NCI-H82 treated with DMSO at 0.1 percent for 48 hours (cell line): ENCODE measurements around the gene ALAS1.
"Not testable (repeated sequence)": the region's sequence is repeated elsewhere in the genome, so short reads cannot be mapped to it uniquely, and the experiment has no call there.

Source experiments
- DNase-seq: peaks from one replicate; lab custom pipeline; 2025; ENCODE audit not compliant: unreplicated experiment; lab: John Stamatoyannopoulos, UW

ALAS1 gene

DNA sequence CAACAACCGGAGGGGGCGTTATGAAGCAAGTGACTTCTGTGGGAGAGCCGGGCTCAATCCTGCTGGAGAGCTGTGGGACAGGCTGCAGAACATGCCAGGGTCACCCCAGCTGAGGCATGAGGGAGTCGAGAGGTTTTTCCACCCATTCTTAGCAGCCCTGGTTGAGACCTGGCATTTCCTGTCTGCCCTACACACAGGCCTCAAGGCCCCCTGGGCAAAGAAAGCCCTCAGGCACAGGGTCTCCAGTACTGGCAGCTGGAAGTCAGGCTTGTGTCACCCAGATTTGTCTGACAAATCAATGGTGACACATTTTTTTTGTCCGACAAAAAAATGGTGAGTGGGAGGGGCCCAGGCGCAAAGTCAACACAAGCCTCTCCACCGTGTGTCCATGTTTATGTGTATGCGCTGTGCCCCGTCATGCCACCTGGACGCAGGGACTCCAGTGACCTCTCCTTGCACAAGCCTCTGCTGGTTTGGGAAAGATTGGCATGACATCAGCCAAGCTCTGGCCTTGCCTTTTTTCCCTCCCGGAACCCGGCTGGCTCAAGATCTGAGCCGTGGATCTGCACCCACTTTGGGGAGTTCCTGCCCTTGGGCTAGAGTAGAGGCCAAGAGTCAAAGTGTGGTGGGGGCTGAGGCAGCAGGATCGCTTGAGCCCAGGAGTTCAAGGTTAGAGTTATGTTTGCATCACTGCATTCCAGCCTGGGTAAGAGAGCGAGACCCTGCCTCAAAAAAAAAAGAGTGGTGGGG is 20.8 kb upstream of the ALAS1 start:
- DNase-seq, result no peak

DNA sequence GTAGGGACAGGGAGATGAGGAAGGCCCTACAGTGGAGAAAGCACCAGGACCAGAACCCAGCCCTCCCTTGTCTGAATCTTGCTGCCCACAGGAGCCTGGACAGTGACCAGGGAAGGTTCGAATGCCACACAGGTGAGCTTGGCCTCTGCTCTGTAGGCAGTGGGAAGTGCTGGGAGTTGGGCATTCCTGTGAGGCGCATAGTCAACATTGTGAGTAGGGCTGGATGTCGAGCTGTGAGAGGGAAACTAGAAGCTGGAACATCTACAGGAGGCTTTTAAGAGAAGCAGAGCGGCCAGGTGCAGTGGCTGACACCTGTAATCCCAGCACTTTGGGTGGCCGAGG is 20.3 kb upstream of the ALAS1 start:
- DNase-seq, result no peak

DNA sequence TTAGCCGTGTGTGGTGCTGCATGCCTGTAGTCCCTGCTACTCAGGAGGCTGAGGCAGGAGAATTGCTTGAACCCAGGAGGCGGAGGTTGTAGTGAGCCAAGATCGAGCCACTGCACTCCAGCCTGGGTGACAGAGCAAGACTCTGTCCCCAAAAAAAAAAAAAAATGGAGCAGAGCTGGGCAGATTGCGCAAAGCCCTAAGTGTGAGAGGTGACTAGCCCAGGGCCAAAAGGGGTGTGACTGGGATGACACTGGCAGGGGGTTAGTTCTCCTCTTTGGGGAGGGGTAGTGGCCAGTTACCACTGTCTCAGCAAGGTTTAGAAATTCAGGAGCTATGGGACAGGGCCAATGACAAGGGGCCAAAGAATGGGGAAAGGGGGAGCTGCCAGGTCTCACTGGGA is 19.8 kb upstream of the ALAS1 start:
- not testable (repeated sequence) for DNase-seq

DNA sequence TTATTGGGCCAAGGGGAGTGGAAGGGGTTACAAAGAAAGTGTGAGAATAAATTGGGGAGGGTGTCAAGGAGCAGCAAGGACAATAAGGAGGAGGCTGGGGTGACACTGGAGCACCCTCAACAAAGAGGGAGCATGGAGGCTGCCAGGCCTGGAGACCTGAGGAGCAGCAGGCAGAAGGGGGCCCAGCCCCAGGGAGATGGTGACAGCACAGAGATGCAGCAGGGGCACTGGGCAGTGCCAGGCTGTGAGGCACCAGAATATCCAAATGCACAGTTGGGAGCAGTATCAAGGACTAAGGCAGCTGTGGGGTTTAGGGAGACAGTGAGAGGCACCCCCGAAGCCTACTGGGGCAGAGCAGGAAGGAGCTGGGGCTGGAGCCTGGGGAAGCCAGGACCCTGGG is 19.4 kb upstream of the ALAS1 start:
- no peak for DNase-seq

DNA sequence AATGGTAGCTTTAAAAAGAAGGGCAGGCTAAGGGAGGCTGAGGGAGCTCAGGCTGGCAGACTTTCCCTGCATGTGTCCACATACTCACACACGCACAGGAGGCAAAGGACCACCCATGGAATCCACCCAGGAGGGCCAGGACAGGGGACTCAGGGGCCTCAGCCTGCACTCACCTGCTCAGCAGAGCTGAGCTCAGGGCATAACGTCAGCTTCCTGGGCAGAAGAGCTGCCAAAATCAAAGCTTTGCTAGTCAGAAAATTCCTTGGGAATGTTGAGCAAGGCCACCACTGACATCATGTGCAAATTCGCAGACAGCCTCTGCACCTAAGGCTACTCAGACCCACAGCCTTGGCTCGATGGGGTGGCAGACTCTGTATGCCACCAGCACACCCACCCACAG is 16.4 kb upstream of the ALAS1 start:
- DNase-seq, result no peak

DNA sequence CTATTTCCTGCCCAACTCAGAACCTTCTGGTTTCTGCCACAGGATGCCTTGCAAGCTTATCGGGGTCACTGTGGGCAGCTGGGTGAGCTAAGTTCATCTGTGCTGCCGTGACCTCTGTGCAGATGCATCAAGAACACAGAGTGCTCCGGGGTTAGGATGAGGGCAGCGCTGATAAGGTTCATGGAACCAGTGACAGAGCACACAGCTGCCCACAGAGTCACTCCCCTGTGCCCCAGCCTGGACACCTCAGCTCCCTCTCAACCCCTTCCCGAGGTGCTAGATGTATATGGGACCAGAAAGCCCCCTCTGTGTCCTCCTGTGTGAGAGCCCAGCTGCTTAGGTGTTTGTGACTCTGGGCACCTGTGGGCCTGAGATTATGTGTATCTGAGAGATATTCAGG is 15.8 kb upstream of the ALAS1 start:
- DNase-seq, result no peak

DNA sequence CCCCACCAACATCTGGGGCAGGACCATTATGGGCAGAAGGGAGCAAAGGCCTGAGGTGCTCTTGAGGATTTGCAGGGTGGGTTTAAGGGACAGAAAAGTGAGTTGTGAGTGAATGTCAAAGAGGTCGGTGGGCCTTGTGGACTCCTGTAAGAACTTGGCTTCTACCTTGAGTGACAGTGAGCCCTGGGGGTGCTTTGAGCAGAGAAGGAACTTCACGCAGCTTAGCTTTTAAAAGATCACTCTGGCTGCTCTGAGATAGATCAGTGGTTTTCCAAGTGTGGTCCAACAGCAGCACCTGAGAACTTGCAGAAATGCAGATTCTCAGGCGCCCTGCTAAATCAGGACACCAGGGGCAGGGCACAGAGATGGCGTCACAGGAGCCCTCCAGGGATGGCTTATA is 15.3 kb upstream of the ALAS1 start:
- DNase-seq, result no peak

DNA sequence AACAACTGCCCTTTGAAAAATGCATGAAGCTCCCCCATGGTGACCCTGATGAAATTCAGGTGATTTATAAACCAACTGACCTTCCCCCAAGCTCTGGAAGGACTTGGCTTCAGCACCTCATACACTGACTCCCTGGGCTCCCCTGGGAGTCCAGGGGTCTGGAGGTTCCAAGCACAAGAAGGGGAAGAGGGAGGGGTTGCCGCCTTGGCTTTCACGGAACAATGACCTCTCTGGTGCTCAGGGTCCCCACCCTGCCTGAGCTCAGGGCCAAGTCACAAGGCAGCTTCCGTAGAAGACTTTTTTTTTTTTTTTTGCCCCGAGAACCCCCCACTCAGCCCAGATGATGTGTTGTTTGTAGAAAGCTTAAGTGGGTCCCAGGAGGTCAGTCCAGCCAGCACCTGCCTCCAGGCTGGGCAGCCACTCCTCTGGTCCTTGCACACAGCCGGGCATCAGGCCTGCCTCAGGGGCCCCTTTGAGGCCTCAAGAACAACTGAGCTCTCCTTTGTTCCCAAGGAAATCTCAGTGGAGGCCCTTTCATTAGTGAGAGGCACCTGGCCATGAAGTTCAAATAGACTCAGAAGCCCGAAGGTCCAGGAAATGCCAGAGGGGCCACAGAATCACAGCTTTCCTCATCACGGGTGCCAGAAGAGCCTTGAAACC is 14.0 kb upstream of the ALAS1 start:
- no peak for DNase-seq

DNA sequence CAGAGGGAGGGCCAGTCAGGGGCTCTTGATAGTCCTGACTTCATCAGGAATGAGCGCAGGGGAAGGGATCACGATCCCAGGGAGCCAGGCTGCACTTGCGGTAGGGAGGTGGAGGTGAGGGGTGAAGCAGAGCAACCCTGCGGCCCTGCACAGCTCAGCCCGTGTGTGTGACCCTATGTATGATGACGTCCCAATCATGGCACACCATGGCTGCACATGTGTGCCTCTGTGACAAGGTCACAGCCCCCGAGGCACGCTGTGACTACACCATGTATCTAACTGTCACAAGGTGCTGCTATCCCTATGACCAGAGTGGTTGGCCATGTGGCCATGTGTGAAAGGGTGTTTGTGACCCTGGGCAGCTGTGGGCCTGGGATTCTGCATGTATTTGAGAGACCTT is 13.3 kb upstream of the ALAS1 start:
- no peak for DNase-seq

DNA sequence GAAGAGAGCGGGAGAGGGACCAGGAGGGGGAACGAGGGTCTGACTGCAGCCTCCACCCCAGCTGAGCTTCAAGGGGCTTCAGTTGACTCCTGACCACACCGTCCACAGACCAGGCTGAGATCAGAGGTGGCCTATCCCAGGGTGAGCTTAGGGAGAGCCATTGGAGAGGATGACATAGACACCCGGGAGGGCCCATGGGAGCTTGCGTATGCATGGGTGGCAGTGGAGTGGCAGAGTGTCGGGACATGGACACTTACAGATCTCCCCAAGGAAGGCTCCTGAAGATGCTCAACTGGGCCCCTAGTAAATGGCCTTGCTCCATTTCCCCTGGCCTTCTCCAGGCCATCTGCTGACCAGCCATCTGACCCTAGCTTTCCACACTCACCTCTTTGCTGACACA is 12.6 kb upstream of the ALAS1 start:
- DNase-seq, result no peak

DNA sequence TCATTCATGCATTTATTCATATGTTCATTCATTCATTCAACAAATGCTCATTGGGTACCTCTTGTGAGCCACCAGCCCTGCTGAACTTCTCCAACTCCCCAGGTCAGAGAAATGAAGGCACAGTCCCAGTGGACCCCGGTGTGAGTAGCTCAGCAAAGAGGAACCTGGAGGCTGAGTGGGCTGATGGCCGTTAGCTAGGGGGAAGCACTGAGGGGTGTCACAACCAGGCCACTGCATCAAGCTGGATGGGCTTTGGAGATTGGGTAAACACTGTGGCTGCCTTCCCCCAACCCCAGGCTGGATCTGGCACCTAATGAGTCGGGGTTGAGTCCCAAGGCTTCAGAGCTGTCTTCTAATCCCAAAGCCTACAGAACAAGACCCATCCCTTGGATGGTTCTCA is 12.1 kb upstream of the ALAS1 start:
- no peak for DNase-seq

DNA sequence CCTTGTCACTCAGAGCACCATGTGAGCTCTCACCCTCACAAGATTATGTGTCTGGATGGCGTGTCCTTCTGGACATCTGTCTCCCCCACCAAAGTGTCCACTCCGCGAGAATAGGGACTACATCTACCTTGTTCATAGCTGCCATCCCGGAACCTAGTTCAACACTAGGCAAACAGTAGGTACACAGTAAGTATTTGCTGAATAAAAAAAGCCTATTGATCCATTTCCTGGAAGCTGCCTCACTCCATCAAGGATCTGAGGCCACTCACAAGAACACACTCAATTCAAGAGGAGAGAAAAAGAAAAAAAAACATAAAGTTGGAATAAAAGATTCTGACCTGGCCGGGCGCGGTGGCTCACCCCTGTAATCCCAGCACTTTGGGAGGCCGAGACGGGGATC is 11.2 kb upstream of the ALAS1 start:
- no peak for DNase-seq

DNA sequence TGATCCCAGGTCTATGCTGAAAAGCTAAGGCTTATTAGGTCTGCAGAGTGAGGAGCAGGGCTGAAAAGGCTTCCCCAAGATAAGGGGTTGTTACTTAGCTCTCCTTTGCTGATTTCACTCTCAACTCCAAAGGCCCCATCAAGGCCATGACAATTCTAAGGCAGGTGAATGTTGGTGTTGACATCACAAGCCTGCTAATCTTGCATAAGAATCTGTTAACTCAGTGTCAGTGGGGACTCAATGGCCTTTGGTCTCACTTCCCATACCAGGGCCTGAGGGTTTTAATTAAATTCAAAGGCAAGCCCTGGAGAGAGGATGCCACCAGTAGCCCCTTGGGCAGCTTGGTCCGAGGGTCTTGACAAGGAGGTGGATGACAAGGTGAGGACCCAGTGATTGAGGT is 9.4 kb upstream of the ALAS1 start:
- DNase-seq, result no peak

DNA sequence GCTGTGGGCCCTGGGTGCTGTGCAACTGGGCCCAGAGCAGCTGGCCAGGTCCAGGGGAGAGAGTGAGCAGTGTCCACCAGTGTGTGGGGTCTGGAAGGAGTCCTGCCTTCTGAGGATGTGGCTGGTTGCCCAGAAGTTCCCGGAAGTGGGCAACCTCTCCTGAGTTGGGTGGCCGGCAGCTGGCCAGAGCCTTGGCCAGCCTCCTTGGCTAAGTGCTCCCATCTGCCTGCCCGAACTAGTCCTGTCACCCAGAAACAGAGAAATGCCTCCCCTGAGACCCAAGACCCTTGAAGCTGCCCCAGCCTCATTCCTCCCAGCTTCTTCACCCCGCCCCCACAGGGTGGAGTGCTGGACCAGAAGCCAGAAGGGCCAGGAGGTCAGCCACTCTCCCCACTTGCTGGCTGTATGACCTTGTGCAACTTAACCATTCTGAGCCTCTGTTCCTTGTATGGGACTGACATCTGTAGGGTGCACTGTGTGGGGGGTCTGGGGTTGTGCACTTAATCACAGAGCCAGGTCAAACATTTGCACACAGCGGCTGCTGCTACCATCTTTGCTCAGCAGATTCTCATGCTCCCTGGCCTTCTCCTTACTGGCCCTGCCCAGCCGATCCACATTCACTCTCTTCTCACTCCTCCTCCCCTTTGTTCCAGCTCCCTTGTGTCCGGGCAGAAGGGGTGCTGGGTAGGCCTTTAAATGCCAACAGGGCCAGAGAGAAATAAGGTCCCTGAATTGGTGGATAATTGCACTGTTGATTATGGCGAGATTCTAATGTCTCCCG is 7.5 kb upstream of the ALAS1 start:
- no peak for DNase-seq

DNA sequence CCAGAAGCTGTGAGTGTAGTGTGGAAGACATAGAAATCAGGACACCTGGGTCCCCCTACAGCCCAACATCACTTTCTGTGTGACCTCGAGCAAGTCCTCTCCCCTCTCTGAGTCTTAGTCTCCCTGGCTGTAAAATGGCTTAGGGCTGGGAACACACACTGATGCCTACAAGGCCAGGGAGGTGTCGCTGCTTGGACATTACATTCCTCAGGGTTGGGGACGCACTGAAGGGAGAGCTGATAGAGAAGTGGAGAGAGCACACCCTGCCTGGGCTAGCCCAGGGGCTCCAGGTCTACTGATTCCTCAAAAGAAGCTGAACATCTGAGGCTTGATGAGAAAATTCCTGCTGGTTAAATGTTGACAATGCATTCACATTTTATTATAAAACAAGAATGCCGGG is 6.3 kb upstream of the ALAS1 start:
- no peak for DNase-seq

DNA sequence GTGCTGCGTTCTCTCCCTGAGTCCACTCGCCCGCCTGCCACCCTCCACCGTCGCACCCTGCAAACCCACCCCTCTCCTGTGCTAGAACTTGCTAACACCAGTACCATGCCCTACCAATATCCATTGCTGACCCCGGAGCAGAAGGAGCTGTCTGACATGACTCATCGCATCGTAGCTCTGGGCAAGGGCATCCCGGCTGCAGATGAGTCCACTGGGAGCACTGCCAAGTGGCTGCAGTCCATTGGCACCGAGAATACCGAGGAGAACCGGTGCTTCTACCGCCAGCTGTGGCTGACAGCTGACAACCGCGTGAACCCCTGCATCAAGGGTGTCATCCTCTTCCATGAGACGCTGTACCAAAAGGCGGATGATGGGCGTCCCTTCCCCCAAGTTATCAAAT is 4.9 kb upstream of the ALAS1 start:
- no peak for DNase-seq

DNA sequence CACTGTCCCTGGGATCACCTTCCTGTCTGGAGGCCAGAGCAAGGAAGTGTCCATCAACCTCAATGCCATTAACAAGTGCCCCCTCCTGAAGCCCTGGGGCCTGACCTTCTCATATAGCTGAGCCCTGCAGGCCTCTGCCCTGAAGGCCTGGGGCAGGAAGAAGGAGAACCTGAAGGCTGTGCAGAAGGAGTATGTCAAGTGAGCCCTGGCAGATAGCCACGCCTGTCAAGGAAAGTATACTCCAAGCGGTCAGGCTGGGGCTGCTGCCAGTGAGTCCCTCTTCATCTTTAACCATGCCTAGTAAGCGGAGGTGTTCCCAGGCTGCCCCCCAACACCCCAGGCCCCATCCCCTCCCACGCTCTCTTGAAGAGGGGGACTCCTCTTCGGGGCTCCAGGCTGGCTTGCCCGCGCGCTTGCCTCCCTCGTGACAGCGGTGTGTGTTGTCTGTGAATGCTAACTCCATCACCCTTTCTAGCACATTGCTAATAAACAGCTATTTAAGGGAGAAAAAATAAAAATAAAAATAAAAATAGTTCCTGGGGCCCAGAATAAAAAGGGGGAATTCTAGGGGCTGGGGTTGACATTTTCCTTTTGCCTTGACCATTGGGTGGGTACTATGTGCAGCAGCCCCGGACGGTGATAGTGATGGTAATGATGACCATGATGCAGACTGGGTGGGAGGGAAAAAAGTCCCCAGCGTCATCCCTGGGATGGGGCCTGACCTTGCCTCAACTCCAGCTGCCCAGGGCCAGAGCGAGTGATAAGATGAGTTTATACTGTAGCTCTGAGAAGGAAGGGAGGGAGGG is 3.3 kb upstream of the ALAS1 start:
- no peak for DNase-seq

DNA sequence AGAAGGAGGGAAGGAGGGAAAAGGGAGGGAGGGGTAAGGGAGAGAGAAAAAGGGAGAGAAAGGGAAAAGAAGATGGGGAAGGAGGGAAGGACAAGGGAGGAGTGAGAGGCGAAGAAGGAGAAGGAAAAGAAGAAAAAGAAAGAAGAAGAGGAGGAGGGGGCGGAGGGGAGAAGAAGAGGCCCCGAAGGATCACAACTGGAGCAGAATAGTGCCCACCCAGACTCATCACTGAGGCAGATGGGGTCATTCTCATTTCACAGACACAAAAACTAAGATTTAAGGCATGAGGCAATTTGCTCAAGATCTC is 2.7 kb upstream of the ALAS1 start:
- DNase-seq, result no peak

DNA sequence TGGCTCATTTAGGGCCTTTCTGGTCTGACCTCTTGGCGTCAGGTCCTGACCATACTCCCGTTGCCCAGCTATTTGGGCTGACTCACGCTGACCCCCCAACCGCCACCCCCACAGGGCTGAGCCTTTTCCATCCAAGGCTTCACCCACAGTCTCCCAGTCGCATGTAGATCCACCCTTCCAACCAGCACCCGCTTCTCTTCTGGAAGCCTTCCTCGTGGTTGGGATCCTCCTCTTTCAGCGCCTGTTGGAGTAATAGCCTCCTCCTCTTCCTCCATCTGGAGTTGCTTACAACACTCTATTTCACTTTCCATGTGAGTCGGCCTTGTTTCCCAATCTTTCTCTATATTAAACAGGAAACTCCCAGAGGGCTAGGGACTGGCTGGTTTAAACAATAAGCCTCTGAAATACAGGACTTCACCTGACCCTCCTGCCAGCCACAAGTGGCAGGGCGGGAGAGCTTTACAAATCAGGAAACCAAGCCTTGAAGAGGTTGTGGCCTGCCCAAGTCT is 2.1 kb upstream of the ALAS1 start:
- DNase-seq, result no peak

DNA sequence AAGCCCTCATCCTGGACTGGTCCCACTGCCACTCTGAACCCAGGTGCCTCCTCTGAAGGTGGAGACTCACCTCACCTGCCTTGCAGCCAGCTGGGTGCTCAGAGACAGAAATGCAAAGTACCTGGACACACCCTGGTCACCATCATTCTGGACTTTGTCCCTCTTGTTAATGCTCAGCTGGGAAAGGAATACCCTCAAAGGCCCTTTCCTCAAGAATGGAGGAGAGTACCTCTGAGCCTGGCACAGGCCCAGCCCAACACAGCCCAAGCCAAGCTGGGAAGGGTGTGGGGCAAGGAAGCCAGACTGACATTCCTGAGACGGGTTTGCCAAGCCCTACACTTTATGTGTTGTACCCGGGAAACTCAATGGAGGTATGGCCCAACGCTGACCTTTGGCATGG is 983 bp upstream of the ALAS1 start:
- DNase-seq, result no peak

DNA sequence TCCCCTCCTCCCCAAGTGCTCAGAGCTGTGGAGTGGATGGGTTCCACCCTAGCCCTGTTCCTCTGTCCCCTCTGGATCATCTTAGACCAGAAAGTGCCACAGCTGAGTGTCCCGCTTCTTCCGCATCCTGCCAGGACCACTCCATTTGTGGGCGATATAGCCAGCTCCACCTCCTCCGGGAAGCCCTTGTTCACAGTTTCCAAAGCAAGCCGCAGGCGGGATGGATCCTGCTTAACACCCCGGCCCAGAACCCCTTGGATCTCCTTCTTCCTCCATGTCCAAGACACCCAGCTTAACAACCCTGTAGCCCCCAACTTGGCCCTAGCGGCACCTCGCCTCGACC is 490 bp upstream of the ALAS1 start:
- no peak for DNase-seq
